GM12878 (cell line): ENCODE data around the gene CNTNAP2. TPM values are rescaled to one million over a fixed set of nuclear protein-coding genes. Genes with fewer than 3 reads are reported as not detected.

Experiments used
- ATAC-seq: fragments of 200-7000 bp; cut with Tn5 transposase; 3 replicates; pipeline ENCODE4 v1.9.1; 2020; ENCODE audit warnings: mild to moderate bottlenecking, moderate library complexity
- BruUV-seq: library from RNA; stranded (reverse); fragments of 400-500 nt; replicated peaks from 2 replicates; lab custom pipeline; 2021; lab: Mats Ljungman, UMichigan
- CTCF ChIA-PET: fragments of 300-600 bp; sonication (Branson Sonifier 250); formaldehyde crosslinking; extraction: SDS; loops from one replicate; lab custom pipeline; 2021; ENCODE audit warnings: inconsistent platforms; lab: Yijun Ruan, JAX
- POLR2A ChIA-PET: fragments of 350-600 bp; formaldehyde crosslinking; extraction: SDS; loops from one replicate; lab custom pipeline; 2021; ENCODE audit warnings: inconsistent platforms; lab: Charles Lee
- RAD21 ChIA-PET: fragments of 300-600 bp; sonication (Branson Sonifier 250); formaldehyde crosslinking; loops from one replicate; lab custom pipeline; 2023; ENCODE audit warnings: antibody characterized with exemption; ENCODE audit not compliant: unreplicated experiment; lab: Charles Lee
- SMC1A ChIA-PET: fragments of 300-600 bp; sonication (Branson Sonifier 250); formaldehyde crosslinking; loops from one replicate; lab custom pipeline; 2023; ENCODE audit not compliant: unreplicated experiment, uncharacterized antibody; lab: Charles Lee
- DNase-seq: peaks from one replicate; pipeline ENCODE4 v3.0.0-alpha.2; 2011; ENCODE audit warnings: low read depth, low spot score
- FAIRE-seq: peaks from 3 replicates; lab custom pipeline; 2011; peaks lifted over from hg19 to GRCh38; lab: Jason Lieb, UNC
- H2AFZ ChIP-seq: 2 replicates; pipeline ENCODE4 v1.6.0; 2011; ENCODE audit warnings: low read depth, low read length, control low read depth; ENCODE audit not compliant: control insufficient read depth
- H3K27ac ChIP-seq: 2 replicates; pipeline ENCODE4 v1.5.1; 2011; ENCODE audit warnings: control low read depth; ENCODE audit not compliant: control insufficient read depth, insufficient read depth
- H3K27me3 ChIP-seq, 2 experiments: replicated peaks in 1 of 2; 2 replicates each; pipeline versions ENCODE4 v1.6.0 to v1.6.1; 2011; ENCODE audit warnings: low read length in 1 of 2; ENCODE audit not compliant: control insufficient read depth in 2 of 2, insufficient read depth in 2 of 2
- H3K36me3 ChIP-seq, 2 experiments: 2 replicates each; pipeline ENCODE4 v1.5.1; 2011; ENCODE audit warnings: low read length in 1 of 2; ENCODE audit not compliant: control insufficient read depth in 2 of 2, insufficient read depth in 2 of 2
- H3K4me1 ChIP-seq: 2 replicates; pipeline ENCODE4 v1.6.1; 2011; ENCODE audit warnings: mild to moderate bottlenecking, low read length, moderate library complexity, mixed read lengths; ENCODE audit not compliant: control insufficient read depth, insufficient read depth
- H3K4me2 ChIP-seq: 2 replicates; pipeline ENCODE4 v1.6.0; 2011; ENCODE audit warnings: control low read depth; ENCODE audit not compliant: control insufficient read depth, insufficient read depth
- H3K4me3 ChIP-seq: fragments of 200-600 bp; sonication (generic); 2 replicates; pipeline ENCODE4 v1.5.1; 2016
- H3K79me2 ChIP-seq: 2 replicates; pipeline ENCODE4 v1.6.0; 2011; ENCODE audit warnings: low read length; ENCODE audit not compliant: control insufficient read depth, insufficient read depth
- H3K9ac ChIP-seq: 2 replicates; pipeline ENCODE4 v1.8.0; 2011; ENCODE audit warnings: low read length, control low read depth, mixed read lengths; ENCODE audit not compliant: control insufficient read depth, insufficient read depth
- H3K9me3 ChIP-seq: replicated peaks from 3 replicates; pipeline ENCODE4 v1.5.1; 2011; ENCODE audit warnings: mild to moderate bottlenecking, low read length; ENCODE audit not compliant: control insufficient read depth, insufficient read depth
- H4K20me1 ChIP-seq: 2 replicates; pipeline ENCODE4 v1.6.0; 2011; ENCODE audit not compliant: control insufficient read depth, insufficient read depth
- BCL3 ChIP-seq: IDR thresholded peaks from 2 replicates; pipeline ENCODE4 v1.6.1; 2011; ENCODE audit warnings: borderline replicate concordance, low read depth, mild to moderate bottlenecking, moderate library complexity, low read length; ENCODE audit not compliant: insufficient read depth, poor library complexity, severe bottlenecking
- CHD4 ChIP-seq: fragments of 200-600 bp; sonication (generic); IDR thresholded peaks from 2 replicates; pipeline ENCODE4 v1.6.1; 2016; ENCODE audit warnings: mild to moderate bottlenecking
- E2F4 ChIP-seq: IDR thresholded peaks from 2 replicates; pipeline ENCODE4 v1.6.1; 2012; ENCODE audit warnings: low read depth, low read length, improper control_type of control experiment
- EZH2 ChIP-seq: IDR thresholded peaks from 2 replicates; pipeline ENCODE4 v1.6.1; 2012; ENCODE audit warnings: low read depth, mild to moderate bottlenecking, control low read depth, inconsistent platforms, low read length, borderline replicate concordance; ENCODE audit not compliant: control insufficient read depth
- GABPA ChIP-seq: IDR thresholded peaks from 2 replicates; pipeline ENCODE4 v1.6.1; 2014; ENCODE audit warnings: antibody characterized with exemption, low read depth, mild to moderate bottlenecking, inconsistent platforms
- IKZF1 ChIP-seq: fragments of 450-650 bp; conservative IDR thresholded peaks from 2 replicates; pipeline ENCODE4 v1.6.1; 2017; ENCODE audit warnings: antibody characterized with exemption, mild to moderate bottlenecking
- NFYA ChIP-seq: IDR thresholded peaks from 2 replicates; pipeline ENCODE4 v1.6.1; 2011; ENCODE audit warnings: low read depth, mild to moderate bottlenecking, low read length, improper control_type of control experiment, borderline replicate concordance
- PBX3 ChIP-seq: IDR thresholded peaks from 2 replicates; pipeline ENCODE4 v1.6.1; 2011; ENCODE audit warnings: mild to moderate bottlenecking, low read depth, low read length, moderate library complexity; ENCODE audit not compliant: insufficient replicate concordance
- RUNX3 ChIP-seq: IDR thresholded peaks from 2 replicates; pipeline ENCODE4 v1.6.1; 2012; ENCODE audit warnings: low read length, inconsistent platforms
- SMARCA5 ChIP-seq: fragments of 450-650 bp; IDR thresholded peaks from 2 replicates; pipeline ENCODE4 v1.6.1; 2017; ENCODE audit warnings: mild to moderate bottlenecking
- SUPT20H ChIP-seq: IDR thresholded peaks from 2 replicates; pipeline ENCODE4 v1.6.1; 2011; ENCODE audit warnings: low read depth, mild to moderate bottlenecking, low read length, moderate library complexity, borderline replicate concordance; ENCODE audit not compliant: control insufficient read depth
- TBL1XR1 ChIP-seq: IDR thresholded peaks from 2 replicates; pipeline ENCODE4 v1.6.1; 2012; ENCODE audit warnings: low read depth, low read length, improper control_type of control experiment
- ZBTB4 ChIP-seq: fragments of 450-650 bp; formaldehyde crosslinking; IDR thresholded peaks from 2 replicates; pipeline ENCODE4 v1.4.0; 2022; ENCODE audit warnings: mild to moderate bottlenecking, moderate library complexity
- WGBS: methylation state at CpG from one replicate; pipeline ENCODE4 v1.1.6; 2016; ENCODE audit warnings: low lambda C conversion rate; ENCODE audit not compliant: insufficient replicate concordance, insufficient coverage; ENCODE audit errors: missing lambda C conversion rate; 5-methylcytosine and 5-hydroxymethylcytosine counted together
- in situ Hi-C: fragments of 300-500 bp; cut with MboI; formaldehyde crosslinking; loops from 9 replicates; pipeline ENCODE4 v1.14.3; 2018; ENCODE audit warnings: mixed read lengths
- intact Hi-C: fragments of 100-400 bp; cut with micrococcal nuclease; formaldehyde crosslinking; loops from one replicate; pipeline ENCODE4 v1.14.2; 2022; ENCODE audit not compliant: unreplicated experiment
- polyA plus RNA-seq, 11 experiments: library from polyadenylated mRNA; depleted of rRNA in 4 of 11; unstranded in 6 of 11; stranded (reverse) in 5 of 11; fragments of >200 nt; fragmentation: Nextera tagmentation in 4 of 11; fragmentation: Illumina TruSeq in 1 of 11; extraction: Ambion mirVana in 4 of 11; extraction: Trizol in 1 of 11; gene quantifications; 1 replicate in 1 of 11; 2 replicates in 10 of 11; pipeline versions ENCODE4 v1.2.1 to v1.2.3, GENCODE V29; 2011 to 2016; ENCODE audit warnings: inconsistent platforms in 2 of 11, missing spikeins in 2 of 11, low read depth in 1 of 11
- total RNA-seq, 4 experiments: library from RNA; depleted of rRNA in 3 of 4; stranded (reverse); fragments of >200 nt in 3 of 4; fragmentation: Illumina TruSeq in 1 of 4; extraction: Trizol in 1 of 4; gene quantifications; 2 replicates each; pipeline versions ENCODE4 v1.2.1 to v1.2.3, GENCODE V29; 2013 to 2021

The CNTNAP2 gene
- total and polyA plus RNA-seq, 10 of the 15 experiments (the other 5 are each of a cell fraction or from before 2014, with no cell fraction given), result 0.03 to 0.08 (median 0.03) TPM; not detected in 7

- 60% methylated on average over 6 of the region's 6 CpGs for WGBS
- ChIA-PET SMC1A (interaction anchor here (1.0 kb wide), 1 partner anchor 25 kb away, joined by 3 read pairs; no protein-coding TSS in a partner anchor), CTCF (no interaction called here), POLR2A (no interaction called here), RAD21 (no interaction called here)
- Histone ChIP-seq H3K36me3 (no peaks in the 10 kb centered on the region), H4K20me1 (no peaks in the 10 kb centered on the region), H3K9me3 (no peaks in the 10 kb centered on the region), H3K4me3 (no peak overlapping the region), H3K27me3 (no peaks in the 10 kb centered on the region), H3K27ac (no peak overlapping the region), H3K9ac (no peak overlapping the region), H3K79me2 (no peaks in the 10 kb centered on the region), H3K4me2 (no peak overlapping the region), H3K4me1 (no peaks in the 10 kb centered on the region), H2AFZ (no peak overlapping the region)
- in situ Hi-C loops, result no loop called here
- intact Hi-C loops, result no loop called here
- DNase-seq (no peak), ATAC-seq (no peak), FAIRE-seq (no peak)
- no TSS peak for BruUV-seq
- TF ChIP-seq NFYA (no peak), RUNX3 (no peak), PBX3 (no peak), BCL3 (no peak), CHD4 (no peak), IKZF1 (no peak), E2F4 (no peak), SMARCA5 (no peak), EZH2 (no peak), GABPA (no peak), TBL1XR1 (no peak), SUPT20H (no peak), ZBTB4 (no peak)
These were observed 1904.1 kb downstream of the CNTNAP2 start for GRCh38 chr7:148020679-148021078.
